GM19324 (cell line): Measurements from ENCODE around the gene GRID2.

Experiments used
- ATAC-seq: cut with Tn5 transposase; IDR thresholded peaks from one replicate; pipeline ENCODE4 v1.9.1; 2021; ENCODE audit warnings: mild to moderate bottlenecking, moderate library complexity; ENCODE audit not compliant: unreplicated experiment, low FRiP score

The GRID2 gene

GRCh38 chr4:92885632-92886031 lies 581.9 kb downstream of the GRID2 start:
- ATAC-seq: no peak

GRCh38 chr4:92952426-92952825 lies 648.7 kb downstream of the GRID2 start:
- ATAC-seq: no peak

GRCh38 chr4:92952897-92953296 lies 649.1 kb downstream of the GRID2 start:
- ATAC-seq: no peak

- ATAC-seq: no peak
Observed at GRCh38 chr4:92953462-92953861, 649.7 kb downstream of the GRID2 start.

- ATAC-seq: no peak
Observed at GRCh38 chr4:92961881-92962280, 658.1 kb downstream of the GRID2 start.

- ATAC-seq: no peak
Observed at GRCh38 chr4:92962831-92963230, 659.1 kb downstream of the GRID2 start.

GRCh38 chr4:92968556-92968955 lies 664.8 kb downstream of the GRID2 start:
- no peak for ATAC-seq

GRCh38 chr4:92968996-92969395 lies 665.2 kb downstream of the GRID2 start:
- no peak for ATAC-seq

GRCh38 chr4:92969650-92970379 lies 666.0 kb downstream of the GRID2 start:
- ATAC-seq: no peak

GRCh38 chr4:92970996-92971395 lies 667.2 kb downstream of the GRID2 start:
- no peak for ATAC-seq

GRCh38 chr4:92988301-92988700 lies 684.5 kb downstream of the GRID2 start:
- ATAC-seq: no peak

GRCh38 chr4:92992758-92993157 lies 689.0 kb downstream of the GRID2 start:
- no peak for ATAC-seq

GRCh38 chr4:92994727-92995126 lies 691.0 kb downstream of the GRID2 start:
- no peak for ATAC-seq

- no peak for ATAC-seq
Observed at GRCh38 chr4:92996533-92996932, 692.8 kb downstream of the GRID2 start.

GRCh38 chr4:93000910-93001309 lies 697.1 kb downstream of the GRID2 start:
- no peak for ATAC-seq

GRCh38 chr4:93002240-93002639 lies 698.5 kb downstream of the GRID2 start:
- ATAC-seq: no peak

- no peak for ATAC-seq
Observed at GRCh38 chr4:93016350-93016749, 712.6 kb downstream of the GRID2 start.

- no peak for ATAC-seq
Observed at GRCh38 chr4:93018243-93018642, 714.5 kb downstream of the GRID2 start.

GRCh38 chr4:93018806-93019205 lies 715.0 kb downstream of the GRID2 start:
- ATAC-seq: no peak

GRCh38 chr4:93029769-93030168 lies 726.0 kb downstream of the GRID2 start:
- no peak for ATAC-seq

- ATAC-seq: no peak
Observed at GRCh38 chr4:93030670-93031069, 726.9 kb downstream of the GRID2 start.

- no peak for ATAC-seq
Observed at GRCh38 chr4:93031431-93032098, 727.8 kb downstream of the GRID2 start.
